A549 (cell line): ENCODE measurements around the gene REPS2. TPM values are rescaled to one million over a fixed set of nuclear protein-coding genes. Genes with fewer than 3 reads are reported as not detected.

ENCODE experiments used
- ATAC-seq, 2 experiments: fragments of 200-7000 bp in 1 of 2; fragments of >200 bp in 1 of 2; cut with Nextera tagmentation in 1 of 2; cut with Tn5 transposase in 1 of 2; 3 replicates each; pipeline versions ENCODE4 v1.8.0 to v1.9.1; 2018 to 2020; ENCODE audit warnings: mild to moderate bottlenecking in 1 of 2, moderate library complexity in 1 of 2
- CTCF ChIA-PET: fragments of 300-600 bp; sonication (Branson Sonifier 250); formaldehyde crosslinking; extraction: SDS; loops from one replicate; lab custom pipeline; 2021; ENCODE audit warnings: antibody characterized with exemption, inconsistent platforms; lab: Yijun Ruan, JAX
- POLR2A ChIA-PET: fragments of 350-600 bp; formaldehyde crosslinking; extraction: SDS; loops from one replicate; lab custom pipeline; 2021; ENCODE audit warnings: antibody characterized with exemption, inconsistent platforms; lab: Yijun Ruan, JAX
- DNase-seq, 2 experiments: peaks; one replicate each; pipeline versions ENCODE4 v3.0.0 to v3.0.0-alpha.2; 2011 to 2016; ENCODE audit warnings: low read depth in 1 of 2, low spot score in 1 of 2
- FAIRE-seq: peaks from 2 replicates; lab custom pipeline; 2011; peaks lifted over from hg19 to GRCh38; lab: Jason Lieb, UNC
- H3K27ac ChIP-seq, 2 experiments: fragments of >200 bp; sonication (Bioruptor Twin); formaldehyde crosslinking; 3 replicates each; pipeline ENCODE4 v1.5.1; 2016 to 2017
- H3K4me1 ChIP-seq: fragments of >200 bp; sonication (Bioruptor Twin); formaldehyde crosslinking; 3 replicates; pipeline ENCODE4 v1.6.1; 2016
- H3K4me2 ChIP-seq: fragments of >200 bp; sonication (Bioruptor Twin); formaldehyde crosslinking; 3 replicates; pipeline ENCODE4 v1.6.1; 2016
- H3K4me3 ChIP-seq: fragments of >200 bp; sonication (Bioruptor Twin); formaldehyde crosslinking; 3 replicates; pipeline ENCODE4 v1.5.1; 2016
- H3K9me3 ChIP-seq: fragments of >200 bp; sonication (Bioruptor Twin); formaldehyde crosslinking; 3 replicates; pipeline ENCODE4 v1.6.1; 2016
- ATOH8 ChIP-seq: fragments of 250-450 bp; sonication (Bioruptor Pico); IDR thresholded peaks from 2 replicates; pipeline ENCODE4 v1.5.0; 2020; ENCODE audit warnings: low read depth, mild to moderate bottlenecking, moderate library complexity
- BHLHE40 ChIP-seq: IDR thresholded peaks from 2 replicates; pipeline ENCODE4 v1.6.1; 2012; ENCODE audit warnings: low read depth, low read length, inconsistent platforms
- CBX8 ChIP-seq: fragments of 200-600 bp; sonication (generic); IDR thresholded peaks from 2 replicates; pipeline ENCODE4 v1.6.1; 2016
- CTCF ChIP-seq: fragments of >200 bp; sonication (Bioruptor Twin); formaldehyde crosslinking; IDR thresholded peaks from 3 replicates; pipeline ENCODE4 v1.5.1; 2016
- ELK1 ChIP-seq: fragments of 150-350 bp; IDR thresholded peaks from 2 replicates; pipeline ENCODE4 v1.6.1; 2014; ENCODE audit warnings: low read depth, mild to moderate bottlenecking, low read length
- FOSB ChIP-seq: fragments of 250-450 bp; sonication (Bioruptor Pico); IDR thresholded peaks from 2 replicates; pipeline ENCODE4 v1.5.0; 2020; ENCODE audit warnings: mild to moderate bottlenecking, moderate library complexity
- FOSL2 ChIP-seq, 2 experiments: fragments of 450-650 bp in 1 of 2; fragments of >200 bp in 1 of 2; sonication (Bioruptor Twin) in 1 of 2; formaldehyde crosslinking; IDR thresholded peaks; 2 replicates each; pipeline versions ENCODE4 v1.5.0 to v1.6.1; 2016 to 2020; ENCODE audit warnings: mild to moderate bottlenecking in 1 of 2, moderate library complexity in 1 of 2
- FOXS1 ChIP-seq: fragments of 250-450 bp; sonication (Bioruptor Pico); IDR thresholded peaks from 2 replicates; pipeline ENCODE4 v1.5.0; 2020; ENCODE audit warnings: mild to moderate bottlenecking, moderate library complexity
- HES2 ChIP-seq: fragments of >200 bp; sonication (Bioruptor Twin); formaldehyde crosslinking; IDR thresholded peaks from 2 replicates; pipeline ENCODE4 v1.6.1; 2016
- HOXA7 ChIP-seq: fragments of 250-450 bp; sonication (Bioruptor Pico); IDR thresholded peaks from 2 replicates; pipeline ENCODE4 v1.5.0; 2020; ENCODE audit warnings: mild to moderate bottlenecking, moderate library complexity
- HOXB13 ChIP-seq: fragments of 250-450 bp; sonication (Bioruptor Pico); IDR thresholded peaks from 2 replicates; pipeline ENCODE4 v1.5.0; 2020; ENCODE audit warnings: low read depth, mild to moderate bottlenecking, moderate library complexity
- JUN ChIP-seq, 2 experiments: fragments of >200 bp; sonication (Bioruptor Twin); formaldehyde crosslinking; IDR thresholded peaks; 2 replicates in 1 of 2; 3 replicates in 1 of 2; pipeline ENCODE4 v1.6.1; 2016 to 2017
- JUNB ChIP-seq: fragments of >200 bp; sonication (Bioruptor Twin); formaldehyde crosslinking; IDR thresholded peaks from 2 replicates; pipeline ENCODE4 v1.6.1; 2016
- KDM1A ChIP-seq: fragments of 200-600 bp; sonication (generic); IDR thresholded peaks from 2 replicates; pipeline ENCODE4 v1.6.1; 2016; ENCODE audit warnings: low read depth, mild to moderate bottlenecking
- MAFK ChIP-seq: fragments of 450-650 bp; IDR thresholded peaks from 2 replicates; pipeline ENCODE4 v1.6.1; 2014; ENCODE audit not compliant: partially characterized antibody
- MAX ChIP-seq: IDR thresholded peaks from 2 replicates; pipeline ENCODE4 v1.6.1; 2012
- POLR2AphosphoS2 ChIP-seq: conservative IDR thresholded peaks from 2 replicates; pipeline ENCODE4 v1.6.1; 2012; ENCODE audit warnings: low read length, improper control_type of control experiment, inconsistent platforms
- RCOR1 ChIP-seq: fragments of 150-350 bp; IDR thresholded peaks from 2 replicates; pipeline ENCODE4 v1.6.1; 2014; ENCODE audit warnings: antibody characterized with exemption, low read length, low read depth
- SMC3 ChIP-seq: fragments of >200 bp; sonication (Bioruptor Twin); formaldehyde crosslinking; IDR thresholded peaks from 3 replicates; pipeline ENCODE4 v1.6.1; 2018; ENCODE audit warnings: inconsistent platforms
- USF2 ChIP-seq: fragments of 450-650 bp; IDR thresholded peaks from 2 replicates; pipeline ENCODE4 v1.6.1; 2014; ENCODE audit warnings: antibody characterized with exemption
- ZC3H11A ChIP-seq: fragments of 450-650 bp; IDR thresholded peaks from 2 replicates; pipeline ENCODE4 v1.6.1; 2014; ENCODE audit warnings: antibody characterized with exemption, mild to moderate bottlenecking
- ZFP36 ChIP-seq: fragments of 450-650 bp; IDR thresholded peaks from 2 replicates; pipeline ENCODE4 v1.6.1; 2014; ENCODE audit warnings: borderline replicate concordance; ENCODE audit not compliant: partially characterized antibody
- WGBS: methylation state at CpG from one replicate; pipeline ENCODE4 v1.1.6; 2017; ENCODE audit errors: missing lambda C conversion rate; 5-methylcytosine and 5-hydroxymethylcytosine counted together
- polyA minus RNA-seq: library from RNA; depleted of rRNA, polyadenylated mRNA; stranded (reverse); fragments of >200 nt; gene quantifications from 2 replicates; pipeline ENCODE4 v1.2.3, GENCODE V29; 2011; rRNA and poly(A)+ RNA removed
- polyA plus RNA-seq, 4 experiments: library from polyadenylated mRNA; depleted of rRNA in 3 of 4; stranded (reverse); fragments of >200 nt; fragmentation: RNase III in 1 of 4; extraction: RNeasy Plus Mini Kit Qiagen cat#74134 plus additional on column Dnase treatment in 1 of 4; gene quantifications; 2 replicates in 3 of 4; 3 replicates in 1 of 4; pipeline ENCODE4 v1.2.3, GENCODE V29; 2011 to 2017

REPS2 gene
- polyA plus RNA-seq (2011; rRNA removed) (0.45 and 0.76 TPM in 2 replicates), polyA plus RNA-seq (2017; fragmentation: RNase III; extraction: RNeasy Plus Mini Kit Qiagen cat#74134 plus additional on column Dnase treatment) (0.13 to 0.26 TPM (median 0.17 TPM) in 3 replicates), polyA minus RNA-seq (1.2 and 1.9 TPM in 2 replicates)
- polyA plus RNA-seq (2012; cell fraction: cytosol; rRNA removed) = 0.09 and 0.13 TPM in 2 replicates
- 0.01 and 0.02 TPM in 2 replicates for polyA plus RNA-seq (2012; cell fraction: nucleus; rRNA removed)

GRCh38 chrX:16946361-16946964, at the start of gene REPS2:
REPS2 (plus strand) TSS chrX:16946658; CDS start chrX:16946862, 204 bp downstream.
- H3K4me2 ChIP-seq = peak within 1 kb of the TSS; percentile 99
- DNase-seq (peak; percentile 68 to 79), FAIRE-seq (no peak), ATAC-seq (peak; percentile 98 to 99)
- TF ChIP-seq MAFK = no peak
- TF ChIP-seq MAX = peak; percentile 23; the same call in 1 of the 2 replicates
- WGBS = no CpG with 5 or more reads among the region's 71 CpGs
- ChIA-PET POLR2A (no interaction called here), CTCF (interaction anchor here (0.7 to 1.9 kb wide), 5 partner anchors 9 to 126 kb away, joined by 3 to 6 read pairs (median 4); no protein-coding TSS in a partner anchor)
- H3K9me3 ChIP-seq = no peaks in the 10 kb centered on the region; the same call in 2 of the 3 replicates
- peak within 1 kb of the TSS; percentile 46 to 77; a peak in 3 of 6 replicates for H3K27ac ChIP-seq
- H3K4me1 ChIP-seq = peaks cover 6% of the 10 kb centered on the region; the same call in 2 of the 3 replicates
- peak within 1 kb of the TSS; percentile 63 for H3K4me3 ChIP-seq

GRCh38 chrX:16897445-16897844, 49.0 kb upstream of the REPS2 start:
- WGBS = 50% methylated on average over 1 of the region's 2 CpGs
- CTCF ChIA-PET = interaction anchor here (0.9 to 1.9 kb wide), 3 partner anchors 14 to 149 kb away, joined by 3 to 7 read pairs (median 3); no protein-coding TSS in a partner anchor
- ATAC-seq (no peak), FAIRE-seq (no peak), DNase-seq (no peak)
- Histone ChIP-seq H3K4me1 (0 out of 3 replicates have a peak, but pooled peaks cover 2% of the 10 kb centered on the region), H3K4me3 (no peak overlapping the region), H3K27ac (no peak overlapping the region), H3K4me2 (no peak overlapping the region), H3K9me3 (no peaks in the 10 kb centered on the region)
- POLR2A ChIA-PET = no interaction called here
- TF ChIP-seq FOSB (no peak), JUNB (no peak), SMC3 (no peak), HOXB13 (no peak), ELK1 (no peak), HES2 (no peak), KDM1A (no peak), BHLHE40 (no peak), FOXS1 (no peak), CBX8 (no peak), HOXA7 (CRISPR knock-in tag) (no peak), CTCF (no peak), RCOR1 (no peak), ATOH8 (CRISPR knock-in tag) (no peak), FOSL2 (IDR thresholded peaks at IDR 0.05) (no peak), FOSL2 (CRISPR knock-in tag; IDR thresholded peaks at IDR 0.05) (no peak), JUN (IDR thresholded peaks at IDR 0.05) (no peak), ZC3H11A (no peak), ZFP36 (no peak), POLR2AphosphoS2 (no peak), USF2 (no peak)
